CD4-positive, alpha-beta T cell treated with Interleukin-15 for 1 hour (primary cell): ENCODE measurements around the gene RGL4.

Experiments
- DNase-seq: peaks from one replicate; pipeline ENCODE4 v3.0.0-alpha.2; 2020

Gene RGL4

DNA sequence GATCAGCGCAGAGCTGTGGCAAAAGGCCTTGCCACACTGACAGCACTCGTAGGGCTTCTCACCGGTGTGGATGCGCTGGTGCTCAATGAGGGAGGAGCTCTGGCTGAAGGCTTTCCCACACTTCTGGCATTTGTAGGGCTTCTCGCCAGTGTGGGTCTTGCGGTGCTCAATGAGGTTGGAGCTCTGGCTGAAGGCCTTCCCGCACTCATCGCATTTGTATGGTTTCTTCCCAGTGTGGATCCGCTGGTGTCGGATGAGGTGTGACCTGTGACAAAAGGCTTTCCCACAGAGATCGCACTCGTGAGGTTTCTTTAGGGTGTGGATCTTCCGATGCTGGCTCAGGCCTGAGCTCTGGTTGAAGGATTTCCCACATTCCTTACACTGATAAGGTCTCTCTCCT lies 53.2 kb downstream of the RGL4 start:
- DNase-seq = no peak

GRCh38 chr22:23744485-23744884 lies 53.7 kb downstream of the RGL4 start:
- DNase-seq = no peak

DNA sequence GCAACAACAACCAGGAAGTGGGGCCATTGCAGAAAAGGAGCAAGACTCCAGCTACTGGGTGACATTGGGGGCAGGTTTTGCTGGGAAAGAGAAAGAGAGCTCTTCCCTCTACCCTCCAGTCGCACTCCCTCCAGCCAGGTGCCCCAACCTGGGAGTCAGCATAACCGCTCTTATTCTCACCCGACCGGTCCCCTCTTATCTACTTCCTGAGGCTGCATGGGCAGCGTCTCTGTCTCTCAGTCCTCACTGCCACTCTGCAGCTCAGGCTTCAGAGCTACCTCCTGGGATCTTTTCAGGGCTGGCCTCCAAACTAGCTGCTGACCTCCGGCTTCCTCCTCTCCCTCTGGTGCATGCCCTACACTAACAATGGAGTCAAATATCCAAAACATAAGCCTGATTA lies 55.0 kb downstream of the RGL4 start:
- DNase-seq = no peak
